Thoracic aorta (tissue), 2 donors: ENCODE results near the gene COMMD6. TPM values are rescaled to one million over a fixed set of nuclear protein-coding genes. Genes with fewer than 3 reads are reported as not detected.

ENCODE experiments used
- ATAC-seq: fragments of 150-250 bp; one replicate; pipeline ENCODE4 v1.8.0; 2017; ENCODE audit warnings: low read depth; ENCODE audit not compliant: insufficient number of reproducible peaks, low FRiP score
- DNase-seq: peaks from one replicate; pipeline ENCODE4 v3.0.0-alpha.2; 2020; ENCODE audit warnings: low spot score
- H3K27ac ChIP-seq, 2 donors: fragments of 200-600 bp; sonication (generic); 1 replicate in 1 of 2; 2 replicates in 1 of 2; pipeline ENCODE4 v1.5.1; 2016; ENCODE audit warnings: mild to moderate bottlenecking in 2 of 2, moderate library complexity in 2 of 2
- H3K27me3 ChIP-seq: fragments of 200-600 bp; sonication (generic); replicated peaks from 2 replicates; pipeline ENCODE4 v1.6.0; 2016; ENCODE audit warnings: mild to moderate bottlenecking; ENCODE audit not compliant: insufficient read depth
- H3K36me3 ChIP-seq: fragments of 200-600 bp; sonication (generic); one replicate; pipeline ENCODE4 v1.5.1; 2016
- H3K4me1 ChIP-seq, 2 donors: fragments of 200-600 bp; sonication (generic); 1 replicate in 1 of 2; 2 replicates in 1 of 2; pipeline versions ENCODE4 v1.5.1 to v1.6.0; 2016; ENCODE audit warnings: low read depth in 2 of 2, mild to moderate bottlenecking in 1 of 2; ENCODE audit not compliant: control insufficient read depth in 1 of 2
- H3K4me3 ChIP-seq: fragments of 200-600 bp; sonication (generic); 2 replicates; pipeline ENCODE4 v1.5.1; 2016; ENCODE audit warnings: mild to moderate bottlenecking
- H3K9me3 ChIP-seq: fragments of 200-600 bp; sonication (generic); 2 replicates; pipeline ENCODE4 v1.5.1; 2016
- total RNA-seq, 2 donors: library from RNA; depleted of rRNA; stranded (reverse); fragments of >200 nt; gene quantifications; one replicate each; pipeline versions ENCODE4 v1.1.0 to v1.2.3, GENCODE V29; 2016
- TF ChIP-seq, protein P1 (sequence below): fragments of 200-600 bp; sonication (generic); IDR thresholded peaks from one replicate; pipeline ENCODE4 v1.5.1; 2019; ENCODE audit warnings: antibody characterized with exemption

The COMMD6 gene
- total RNA-seq, 2 donors from 2014 or later = 78.8 to 81.8 TPM

DNA sequence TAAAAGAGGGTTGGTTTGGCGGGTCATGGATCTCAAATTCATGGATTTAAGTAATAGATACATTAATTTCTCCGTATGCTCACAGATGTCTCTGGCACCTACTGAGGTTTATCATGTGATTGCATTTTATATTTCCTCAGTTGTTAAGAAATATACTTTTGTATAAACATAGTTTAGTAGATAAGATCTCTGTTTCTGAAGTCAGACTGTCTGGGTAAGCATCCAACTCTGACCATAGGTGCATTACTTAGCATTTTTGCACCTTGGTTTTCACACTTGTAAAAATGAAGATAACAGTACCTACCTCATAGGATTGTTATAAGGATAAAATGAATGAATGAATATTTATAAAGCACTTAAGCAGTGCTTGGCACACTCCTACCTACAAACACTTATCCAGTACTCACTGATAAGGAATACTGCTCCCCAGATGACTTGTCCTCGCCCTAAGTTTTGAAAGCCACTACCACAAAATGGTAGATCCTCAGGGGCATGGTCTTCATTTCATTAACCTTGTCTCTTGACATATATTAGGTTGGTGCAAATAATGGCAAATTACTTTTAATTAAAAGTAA lies 26.5 kb downstream of the COMMD6 start:
- ATAC-seq (no peak), DNase-seq (no peak)
- Histone ChIP-seq H3K4me1 (no peaks in the 10 kb centered on the region), H3K9me3 (no peaks in the 10 kb centered on the region), H3K4me3 (no peak overlapping the region), H3K27me3 (no peaks in the 10 kb centered on the region), H3K27ac (no peak overlapping the region), H3K36me3 (no peaks in the 10 kb centered on the region)
- TF ChIP-seq, protein P1, sequence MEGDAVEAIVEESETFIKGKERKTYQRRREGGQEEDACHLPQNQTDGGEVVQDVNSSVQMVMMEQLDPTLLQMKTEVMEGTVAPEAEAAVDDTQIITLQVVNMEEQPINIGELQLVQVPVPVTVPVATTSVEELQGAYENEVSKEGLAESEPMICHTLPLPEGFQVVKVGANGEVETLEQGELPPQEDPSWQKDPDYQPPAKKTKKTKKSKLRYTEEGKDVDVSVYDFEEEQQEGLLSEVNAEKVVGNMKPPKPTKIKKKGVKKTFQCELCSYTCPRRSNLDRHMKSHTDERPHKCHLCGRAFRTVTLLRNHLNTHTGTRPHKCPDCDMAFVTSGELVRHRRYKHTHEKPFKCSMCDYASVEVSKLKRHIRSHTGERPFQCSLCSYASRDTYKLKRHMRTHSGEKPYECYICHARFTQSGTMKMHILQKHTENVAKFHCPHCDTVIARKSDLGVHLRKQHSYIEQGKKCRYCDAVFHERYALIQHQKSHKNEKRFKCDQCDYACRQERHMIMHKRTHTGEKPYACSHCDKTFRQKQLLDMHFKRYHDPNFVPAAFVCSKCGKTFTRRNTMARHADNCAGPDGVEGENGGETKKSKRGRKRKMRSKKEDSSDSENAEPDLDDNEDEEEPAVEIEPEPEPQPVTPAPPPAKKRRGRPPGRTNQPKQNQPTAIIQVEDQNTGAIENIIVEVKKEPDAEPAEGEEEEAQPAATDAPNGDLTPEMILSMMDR = no peak

DNA sequence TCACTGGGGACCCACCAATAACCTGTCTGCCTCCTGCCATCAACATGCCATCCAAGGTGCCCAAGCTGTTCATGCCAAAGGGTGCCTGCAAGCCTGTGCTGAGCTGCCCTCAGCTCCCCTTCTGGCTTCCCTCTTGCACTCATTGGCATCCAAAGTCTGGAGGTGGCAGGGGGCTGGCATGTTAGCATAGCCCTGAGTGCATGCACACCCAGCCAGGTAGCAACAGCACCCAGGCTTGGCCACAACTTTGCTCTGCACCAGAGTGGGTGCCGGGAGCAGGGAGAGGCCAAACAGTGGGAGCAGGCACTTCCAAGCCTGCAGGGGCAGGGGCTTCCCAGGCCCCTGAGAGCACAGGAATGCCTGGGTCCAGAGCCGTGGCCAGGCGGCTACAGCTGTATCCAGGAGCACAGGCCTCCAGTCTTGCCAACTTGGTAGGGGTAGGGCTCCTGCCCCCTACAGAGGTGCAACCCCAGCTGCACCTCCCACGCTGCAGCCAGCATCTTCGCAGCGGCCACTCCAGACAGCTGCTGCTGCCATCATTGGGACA lies 29.6 kb downstream of the COMMD6 start:
- H3K27ac ChIP-seq = no peak overlapping the region
- TF ChIP-seq, protein P1 = no peak
- no peaks in the 10 kb centered on the region for H3K36me3 ChIP-seq
- H3K4me3 ChIP-seq = no peak overlapping the region
- no peaks in the 10 kb centered on the region for H3K9me3 ChIP-seq
- ATAC-seq (no peak), DNase-seq (no peak)
- no peaks in the 10 kb centered on the region for H3K4me1 ChIP-seq
- H3K27me3 ChIP-seq = no peaks in the 10 kb centered on the region

DNA sequence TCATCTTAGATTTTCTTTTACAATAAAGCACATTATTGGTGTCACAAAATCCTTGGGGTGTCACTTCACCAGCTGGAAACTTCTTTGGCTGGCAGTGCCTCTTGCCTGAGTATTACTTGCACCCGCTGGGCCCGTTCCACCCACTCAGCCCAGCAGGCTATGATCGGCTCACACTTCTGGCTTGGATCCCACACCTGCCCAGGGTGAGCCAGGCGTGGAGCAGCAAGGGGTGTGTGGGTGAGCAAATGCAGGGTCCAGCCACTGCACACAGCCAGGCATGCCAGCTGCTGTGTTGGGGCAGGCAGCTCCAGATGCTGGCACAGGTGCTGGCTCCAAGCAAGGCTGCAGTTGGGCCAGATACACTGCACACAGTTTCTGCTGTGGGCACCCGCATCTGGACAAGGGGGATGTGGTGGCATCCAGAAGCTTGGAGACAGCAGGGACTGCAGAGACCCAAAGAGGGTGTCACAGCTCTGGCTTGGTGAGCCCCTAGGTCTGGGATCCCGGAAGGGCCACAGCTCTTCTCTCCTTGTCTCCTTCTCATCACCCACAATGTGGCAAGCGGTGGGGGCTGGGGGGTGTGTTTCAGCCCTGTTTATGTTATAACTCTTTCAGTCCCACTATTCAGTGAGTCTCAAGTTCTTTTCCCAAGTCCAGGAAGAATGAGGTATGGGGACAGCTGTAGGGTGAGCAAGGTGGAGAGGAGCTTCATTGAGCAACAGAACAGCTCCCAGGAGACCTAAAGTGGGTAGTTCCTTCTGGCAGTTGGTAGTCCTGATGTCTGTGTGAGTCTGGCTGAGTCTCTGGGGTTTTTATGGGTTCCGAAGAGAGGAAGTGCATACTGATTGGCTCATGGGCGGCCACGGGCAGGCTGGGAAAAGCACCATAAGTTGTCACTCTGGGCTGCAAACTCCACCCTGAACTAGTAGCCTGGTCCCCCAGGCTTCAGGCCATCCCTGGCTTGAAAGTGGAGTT lies 30.3 kb downstream of the COMMD6 start:
- no peaks in the 10 kb centered on the region for H3K9me3 ChIP-seq
- TF ChIP-seq, protein P1 = no peak
- no peaks in the 10 kb centered on the region for H3K27me3 ChIP-seq
- H3K4me3 ChIP-seq = no peak overlapping the region
- no peak overlapping the region for H3K27ac ChIP-seq
- no peaks in the 10 kb centered on the region for H3K36me3 ChIP-seq
- H3K4me1 ChIP-seq = no peaks in the 10 kb centered on the region
- ATAC-seq = no peak
- DNase-seq = no peak

DNA sequence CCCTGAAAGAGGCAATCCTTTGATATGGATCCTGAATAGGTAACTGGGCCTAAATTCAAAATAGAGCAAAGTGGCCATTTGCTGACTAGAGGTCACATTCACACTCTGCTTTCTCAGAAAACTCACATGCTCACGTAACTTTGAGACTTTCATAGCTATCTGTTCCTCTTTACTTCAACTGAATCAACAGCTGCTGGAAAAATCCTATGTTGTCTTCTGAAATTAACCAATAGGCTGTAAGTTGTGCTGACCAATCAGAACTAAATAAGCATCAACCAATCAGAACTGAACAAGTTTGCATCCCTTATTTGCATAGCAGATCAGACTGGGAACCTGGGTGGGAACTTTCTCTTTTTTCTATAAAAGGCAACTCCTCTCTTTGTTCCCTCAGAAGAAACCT lies 31.6 kb downstream of the COMMD6 start:
- TF ChIP-seq, protein P1 = no peak
- Histone ChIP-seq H3K27me3 (no peaks in the 10 kb centered on the region), H3K27ac (no peak overlapping the region), H3K36me3 (no peaks in the 10 kb centered on the region), H3K4me1 (no peaks in the 10 kb centered on the region), H3K4me3 (no peak overlapping the region), H3K9me3 (no peaks in the 10 kb centered on the region)
- DNase-seq (no peak), ATAC-seq (no peak)

DNA sequence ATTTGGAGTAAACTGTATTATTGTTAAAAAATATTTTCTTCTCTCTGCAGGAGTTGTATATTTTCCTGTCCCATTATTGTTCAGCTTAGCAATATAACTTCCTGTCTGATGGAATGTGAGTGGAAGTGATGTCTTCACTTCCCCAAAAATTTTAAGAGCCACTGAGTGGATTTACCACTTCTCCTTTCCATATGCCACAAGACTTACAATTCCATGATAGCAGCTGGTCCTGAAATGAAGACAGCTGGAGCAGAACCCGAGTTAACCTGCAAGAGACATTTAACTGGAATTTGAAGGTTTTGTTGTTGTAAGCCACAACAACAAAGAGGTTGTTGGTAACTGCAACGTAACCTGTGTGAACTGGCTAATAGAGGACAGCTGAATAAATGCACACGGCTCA lies 32.3 kb downstream of the COMMD6 start:
- DNase-seq = no peak
- ATAC-seq = no peak
- no peaks in the 10 kb centered on the region for H3K4me1 ChIP-seq
- no peaks in the 10 kb centered on the region for H3K27me3 ChIP-seq
- no peaks in the 10 kb centered on the region for H3K36me3 ChIP-seq
- no peak overlapping the region for H3K27ac ChIP-seq
- TF ChIP-seq, protein P1 = no peak
- no peak overlapping the region for H3K4me3 ChIP-seq
- no peaks in the 10 kb centered on the region for H3K9me3 ChIP-seq
